MM.1S (cell line): ENCODE data around the gene PPP1R7.

Source experiments
- DNase-seq: peaks from one replicate; pipeline ENCODE4 v3.0.0-alpha.2; 2015
- H2AFZ ChIP-seq: fragments of 300-600 bp; sonication (generic); 2 replicates; pipeline ENCODE4 v1.6.0; 2016; ENCODE audit warnings: antibody characterized with exemption, low read length
- H3F3A ChIP-seq: fragments of 300-600 bp; sonication (generic); 2 replicates; pipeline ENCODE4 v1.6.1; 2016; ENCODE audit warnings: mild to moderate bottlenecking, antibody characterized with exemption, low read length, moderate library complexity, mixed read lengths; ENCODE audit not compliant: insufficient read depth
- H3K27ac ChIP-seq: fragments of 300-600 bp; sonication (generic); 2 replicates; pipeline ENCODE4 v1.5.1; 2016; ENCODE audit warnings: mild to moderate bottlenecking, low read length
- H3K27me3 ChIP-seq: fragments of 300-600 bp; sonication (generic); replicated peaks from 2 replicates; pipeline ENCODE4 v1.6.0; 2016; ENCODE audit warnings: low read length; ENCODE audit not compliant: insufficient read depth
- H3K36me3 ChIP-seq: fragments of 300-600 bp; sonication (generic); replicated peaks from 2 replicates; pipeline ENCODE4 v1.6.1; 2016; ENCODE audit warnings: mild to moderate bottlenecking, low read length, mixed read lengths; ENCODE audit not compliant: insufficient read depth
- H3K4me1 ChIP-seq: fragments of 300-600 bp; sonication (generic); 2 replicates; pipeline ENCODE4 v1.6.1; 2016; ENCODE audit warnings: low read length, mixed read lengths
- H3K4me2 ChIP-seq: fragments of 300-600 bp; sonication (generic); 2 replicates; pipeline ENCODE4 v1.6.0; 2016; ENCODE audit warnings: low read depth, low read length
- H3K4me3 ChIP-seq: fragments of 300-600 bp; sonication (generic); 2 replicates; pipeline ENCODE4 v1.5.1; 2016; ENCODE audit warnings: low read length, mixed read lengths
- H3K79me2 ChIP-seq: fragments of 300-600 bp; sonication (generic); 2 replicates; pipeline ENCODE4 v1.6.1; 2016; ENCODE audit warnings: mixed run types, low read length, mixed read lengths
- H3K9ac ChIP-seq: fragments of 300-600 bp; sonication (generic); 2 replicates; pipeline ENCODE4 v1.6.1; 2016; ENCODE audit warnings: low read length, mixed read lengths
- H3K9me2 ChIP-seq: fragments of 300-600 bp; sonication (generic); replicated peaks from 2 replicates; pipeline ENCODE4 v1.6.1; 2016; ENCODE audit warnings: mild to moderate bottlenecking, low read length, mixed read lengths; ENCODE audit not compliant: insufficient read depth
- H3K9me3 ChIP-seq: fragments of 300-600 bp; sonication (generic); replicated peaks from 2 replicates; pipeline ENCODE4 v1.6.1; 2016; ENCODE audit warnings: mild to moderate bottlenecking, low read length, mixed read lengths; ENCODE audit not compliant: insufficient read depth
- H4K20me1 ChIP-seq: fragments of 300-600 bp; sonication (generic); 2 replicates; pipeline ENCODE4 v1.6.1; 2016; ENCODE audit warnings: mild to moderate bottlenecking, low read length, moderate library complexity, mixed read lengths; ENCODE audit not compliant: insufficient read depth
- CTCF ChIP-seq: fragments of 300-600 bp; sonication (generic); IDR thresholded peaks from 2 replicates; pipeline ENCODE4 v1.5.1; 2016; ENCODE audit warnings: antibody characterized with exemption, low read length, mixed read lengths
- EZH2 ChIP-seq: fragments of 300-600 bp; sonication (generic); optimal IDR thresholded peaks from 2 replicates; pipeline ENCODE3; 2017; ENCODE audit warnings: low read depth, mild to moderate bottlenecking, antibody characterized with exemption, low read length, mixed read lengths
- EZH2phosphoT487 ChIP-seq: fragments of 300-600 bp; sonication (generic); IDR thresholded peaks from 2 replicates; pipeline ENCODE4 v1.6.1; 2018; ENCODE audit warnings: antibody characterized with exemption, low read length

Gene PPP1R7

GRCh38 chr2:241219030-241219382 lies 68.7 kb downstream of the PPP1R7 start:
- H3K36me3 ChIP-seq = no peaks in the 10 kb centered on the region
- H3K27ac ChIP-seq = no peak overlapping the region
- H2AFZ ChIP-seq = no peak overlapping the region
- H3K79me2 ChIP-seq = no peaks in the 10 kb centered on the region
- peaks cover 10% of the 10 kb centered on the region; the same call in 1 of the 2 replicates for H3K27me3 ChIP-seq
- no peaks in the 10 kb centered on the region for H3K9me3 ChIP-seq
- no peaks in the 10 kb centered on the region for H3K9me2 ChIP-seq
- no peaks in the 10 kb centered on the region for H4K20me1 ChIP-seq
- no peak for TF ChIP-seq EZH2
- peak; percentile 14 for TF ChIP-seq CTCF
- no peak for TF ChIP-seq EZH2phosphoT487
- H3K4me2 ChIP-seq = peak overlapping the region; percentile 74; the same call in 1 of the 2 replicates
- no peaks in the 10 kb centered on the region for H3K4me1 ChIP-seq
- peak overlapping the region; percentile 43; the same call in 1 of the 2 replicates for H3K4me3 ChIP-seq
- H3K9ac ChIP-seq = no peak overlapping the region
- no peak for DNase-seq
- H3F3A ChIP-seq = no peaks in the 10 kb centered on the region

- Histone ChIP-seq H3K9me2 (no peaks in the 10 kb centered on the region), H4K20me1 (no peaks in the 10 kb centered on the region), H3K27ac (no peak overlapping the region), H3F3A (no peaks in the 10 kb centered on the region), H3K79me2 (no peaks in the 10 kb centered on the region), H3K9me3 (no peaks in the 10 kb centered on the region), H3K4me3 (no peak overlapping the region), H3K4me2 (no peak overlapping the region), H3K36me3 (no peaks in the 10 kb centered on the region), H3K4me1 (no peaks in the 10 kb centered on the region), H3K27me3 (peaks cover 10% of the 10 kb centered on the region; the same call in 1 of the 2 replicates), H2AFZ (no peak overlapping the region), H3K9ac (no peak overlapping the region)
- no peak for TF ChIP-seq EZH2phosphoT487
- no peak for TF ChIP-seq EZH2
- TF ChIP-seq CTCF = no peak
- DNase-seq = no peak
Observed at GRCh38 chr2:241219856-241220356, 69.6 kb downstream of the PPP1R7 start.

GRCh38 chr2:241223211-241224017 lies 73.1 kb downstream of the PPP1R7 start:
- Histone ChIP-seq H3K79me2 (no peaks in the 10 kb centered on the region), H3K27ac (no peak overlapping the region), H3K9ac (no peak overlapping the region), H3F3A (no peaks in the 10 kb centered on the region), H3K9me2 (no peaks in the 10 kb centered on the region), H3K27me3 (no peaks in the 10 kb centered on the region; the same call in 1 of the 2 replicates), H3K9me3 (no peaks in the 10 kb centered on the region), H2AFZ (no peak overlapping the region), H4K20me1 (no peaks in the 10 kb centered on the region), H3K4me3 (no peak overlapping the region), H3K4me1 (no peaks in the 10 kb centered on the region), H3K36me3 (no peaks in the 10 kb centered on the region; the same call in 1 of the 2 replicates), H3K4me2 (no peak overlapping the region)
- TF ChIP-seq CTCF = no peak
- no peak for TF ChIP-seq EZH2
- TF ChIP-seq EZH2phosphoT487 = no peak
- DNase-seq = no peak
